NCI-H1092 treated with DMSO at 0.1 percent for 48 hours (cell line): Measurements from ENCODE around the gene TMIGD2.
A peak's percentile ranks its signal among the peaks of the same experiment; 100 is the strongest.
"Not testable (repeated sequence)": the region's sequence is repeated elsewhere in the genome, so short reads cannot be mapped to it uniquely, and the experiment has no call there.

Source experiments
- DNase-seq: peaks from one replicate; lab custom pipeline; 2025; lab: John Stamatoyannopoulos, UW

TMIGD2 gene

GRCh38 chr19:4297901-4298809 lies 4.0 kb downstream of the TMIGD2 start:
- DNase-seq, result no peak

- peak; percentile 61 for DNase-seq
These were observed 6.0 kb downstream of the TMIGD2 start for GRCh38 chr19:4295972-4296771.

- no peak for DNase-seq
These were observed 7.8 kb downstream of the TMIGD2 start for GRCh38 chr19:4294389-4294788.

- DNase-seq, result no peak
These were observed 9.7 kb downstream of the TMIGD2 start for GRCh38 chr19:4292515-4292914.

- no peak for DNase-seq
These were observed 10.9 kb downstream of the TMIGD2 start for GRCh38 chr19:4291184-4291732.

GRCh38 chr19:4288091-4288777 lies 14.0 kb downstream of the TMIGD2 start:
- no peak for DNase-seq

GRCh38 chr19:4286141-4286540 lies 16.0 kb downstream of the TMIGD2 start:
- DNase-seq, result not testable (repeated sequence)

- no peak for DNase-seq
These were observed 17.2 kb downstream of the TMIGD2 start for GRCh38 chr19:4284974-4285373.

- no peak for DNase-seq
These were observed 17.8 kb downstream of the TMIGD2 start for GRCh38 chr19:4284176-4284958.

- peak; percentile 21 for DNase-seq
These were observed 22.4 kb downstream of the TMIGD2 start for GRCh38 chr19:4279530-4280422.

- DNase-seq, result no peak
These were observed 23.0 kb downstream of the TMIGD2 start for GRCh38 chr19:4279267-4279529.

GRCh38 chr19:4278419-4279266 lies 23.5 kb downstream of the TMIGD2 start, which contains the start of gene SHD:
SHD (plus strand) TSS chr19:4279266; CDS start chr19:4280064, 798 bp downstream.
- peak; percentile 41 for DNase-seq

GRCh38 chr19:4278010-4278409 lies 24.2 kb downstream of the TMIGD2 start:
- no peak for DNase-seq

GRCh38 chr19:4277191-4277696 lies 24.9 kb downstream of the TMIGD2 start:
- DNase-seq, result no peak

GRCh38 chr19:4274321-4274686 lies 27.9 kb downstream of the TMIGD2 start:
- DNase-seq, result not testable (repeated sequence)

- no peak for DNase-seq
These were observed 29.3 kb downstream of the TMIGD2 start for GRCh38 chr19:4272894-4273293.

GRCh38 chr19:4268816-4269430 lies 33.3 kb downstream of the TMIGD2 start:
- no peak for DNase-seq

- no peak for DNase-seq
These were observed 34.0 kb downstream of the TMIGD2 start for GRCh38 chr19:4267901-4268815.
